Measurements from ENCODE around the gene ABRACL.

Gene ABRACL

DNA sequence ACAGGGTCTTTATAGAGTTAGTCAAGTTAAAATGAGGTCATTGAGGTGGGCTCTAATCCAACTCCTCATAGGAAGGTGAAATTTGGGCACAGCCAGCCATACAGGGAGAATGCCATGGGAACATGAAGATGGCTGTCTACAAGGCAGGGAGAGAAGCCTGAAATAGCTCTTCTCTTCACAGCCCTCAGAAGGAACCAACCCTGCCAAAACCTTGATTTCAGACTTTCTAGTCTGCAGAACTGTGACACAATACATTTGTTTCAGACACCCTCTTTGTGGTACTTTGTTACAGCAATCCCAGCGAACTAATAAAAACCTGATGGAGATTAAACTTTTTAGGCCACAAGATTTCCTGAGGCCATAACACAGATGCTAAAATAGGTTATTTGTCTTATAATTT lies 63.3 kb downstream of the ABRACL start:
- H3K4me1 ChIP-seq (ENCODE audit: control extremely low read depth in 1 of 4, control insufficient read depth in 4 of 4, insufficient read depth in 4 of 4, low read length in 3 of 4): no peaks in the 10 kb centered on the region
- no peak overlapping the region for H3K4me3 ChIP-seq (ENCODE audit: control insufficient read depth in 1 of 7, extremely low read depth in 1 of 7, insufficient read depth in 4 of 7, low read depth in 2 of 7, low read length in 6 of 7)
- WGBS (ENCODE audit: insufficient coverage): no CpG with 5 or more reads among the region's 1 CpG
- CTCF ChIA-PET: no interaction called here
- H3K27ac ChIP-seq (ENCODE audit: insufficient read depth in 1 of 2, low read depth in 1 of 2, low read length in 2 of 2, poor library complexity in 1 of 2, severe bottlenecking in 2 of 2): no peak overlapping the region
- POLR2A ChIA-PET: no interaction called here
- no peaks in the 10 kb centered on the region for H3K27me3 ChIP-seq (replicated peaks in 2 of 5; ENCODE audit: control insufficient read depth in 4 of 5, insufficient read depth in 5 of 5, low read length in 4 of 5)
- no peaks in the 10 kb centered on the region for H3K36me3 ChIP-seq (ENCODE audit: control insufficient read depth in 4 of 4, insufficient read depth in 4 of 4, low read length in 3 of 4)
- DNase-seq: no peak
- H3K9me3 ChIP-seq (ENCODE audit: control extremely low read depth in 1 of 5, control insufficient read depth in 4 of 5, insufficient read depth in 2 of 5, low read depth in 1 of 5, low read length in 4 of 5): no peaks in the 10 kb centered on the region

Data from common myeloid progenitor, CD34-positive (primary cell).